ENCODE data around the gene MSI2.

Gene MSI2

DNA sequence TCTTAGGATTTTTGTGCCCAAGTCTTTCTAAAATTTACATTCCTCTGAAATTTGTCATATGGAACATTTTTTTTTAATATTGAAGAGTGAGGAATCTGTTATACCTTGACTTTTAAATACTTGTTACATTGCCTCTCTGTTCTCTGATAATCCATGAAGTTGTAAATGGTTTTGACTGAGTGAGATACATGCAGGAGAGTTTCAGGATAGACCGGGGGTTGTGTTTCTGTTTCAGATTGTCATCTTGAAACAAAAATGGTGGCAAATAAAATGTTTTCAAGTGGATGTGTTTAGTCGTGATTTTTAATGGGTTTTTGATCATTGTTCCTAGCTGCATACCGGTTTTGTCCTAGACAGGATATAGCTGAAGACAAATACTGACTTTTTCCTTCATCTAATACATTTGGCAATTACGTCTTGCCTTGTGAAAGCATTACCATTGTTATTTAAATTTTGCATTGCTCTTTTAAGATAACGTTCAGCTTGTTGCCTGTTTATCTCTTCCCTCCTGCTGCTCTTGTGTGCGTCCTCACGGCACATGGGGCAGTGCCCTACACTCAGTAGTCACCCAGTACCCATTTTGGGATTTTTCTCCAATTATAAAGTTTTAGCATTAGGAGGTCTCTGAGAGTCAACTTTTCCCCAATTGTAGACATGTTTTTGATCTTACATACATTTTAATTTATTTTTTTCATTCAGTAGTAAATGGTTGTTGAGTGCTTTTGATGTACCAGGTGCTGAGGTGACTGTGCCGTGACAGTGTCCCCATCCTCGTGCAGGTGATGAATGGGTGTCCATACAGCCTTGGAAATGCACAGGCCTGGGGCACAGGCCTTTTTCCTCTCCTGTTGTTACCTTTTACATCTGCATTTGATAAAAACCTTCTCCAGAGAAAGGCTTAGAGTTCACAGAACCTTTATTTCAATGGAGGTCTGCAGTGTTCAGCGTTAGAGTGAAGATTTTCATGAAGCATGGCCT is 169.9 kb downstream of the MSI2 start:
- H3K9me3 Mint-ChIP-seq: no peaks in the 10 kb centered on the region
- no peaks in the 10 kb centered on the region for H3K27me3 Mint-ChIP-seq
- peaks cover 13% of the 10 kb centered on the region for H3K4me1 Mint-ChIP-seq
- ATAC-seq (ENCODE audit: low read depth) (no peak), DNase-seq (ENCODE audit: low spot score in 2 of 2) (no peak)
- H3K36me3 Mint-ChIP-seq: peaks cover 3% of the 10 kb centered on the region
- no peak overlapping the region for H3K27ac Mint-ChIP-seq
- no peak overlapping the region for H3K4me3 Mint-ChIP-seq

DNA sequence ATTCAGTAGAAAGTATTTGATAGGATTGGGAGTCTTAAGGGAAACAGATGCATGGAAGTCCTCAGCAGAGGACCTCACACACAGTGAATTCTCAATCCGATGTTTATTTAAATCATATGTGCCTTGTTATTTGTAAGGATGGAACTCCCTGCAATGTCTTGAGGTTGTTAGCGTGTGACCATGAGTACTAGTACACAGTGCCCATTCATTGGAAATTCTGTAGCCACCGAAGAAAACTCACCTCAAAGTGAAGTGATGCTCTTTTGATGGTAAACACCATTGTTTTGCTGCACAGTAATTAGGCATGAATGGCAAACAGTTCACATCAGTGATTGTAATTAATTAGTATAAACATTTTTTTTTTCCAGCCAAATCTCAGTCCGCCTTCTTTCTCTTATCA is 173.6 kb downstream of the MSI2 start:
- peaks cover 17% of the 10 kb centered on the region for H3K4me1 Mint-ChIP-seq
- no peak overlapping the region for H3K27ac Mint-ChIP-seq

DNA sequence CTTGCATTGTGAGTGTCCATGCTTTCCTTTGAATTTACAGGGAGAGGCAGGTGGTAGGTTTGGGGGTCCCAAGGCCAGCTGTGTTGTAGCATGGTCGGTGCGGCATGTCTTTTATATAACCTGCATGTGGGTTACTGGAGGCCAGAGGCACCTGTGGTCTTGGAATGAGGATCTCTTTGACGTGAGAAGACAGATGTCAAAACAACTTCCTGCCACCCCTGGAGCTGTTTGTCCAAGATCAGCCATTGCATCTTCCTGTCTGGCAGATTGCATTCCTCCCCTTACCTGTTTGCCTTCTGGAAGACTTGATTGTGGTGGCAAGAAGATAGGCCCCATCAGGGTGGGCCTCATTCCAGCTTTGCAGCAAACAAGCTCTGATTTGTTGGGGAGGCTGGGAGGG is 175.1 kb downstream of the MSI2 start:
- Mint-ChIP-seq H3K9me3 (no peaks in the 10 kb centered on the region), H3K27me3 (no peaks in the 10 kb centered on the region), H3K36me3 (peaks cover 15% of the 10 kb centered on the region), H3K4me3 (no peak overlapping the region), H3K27ac (no peak overlapping the region), H3K4me1 (peaks cover 23% of the 10 kb centered on the region)
- DNase-seq (ENCODE audit: low spot score in 2 of 2) (no peak), ATAC-seq (ENCODE audit: low read depth) (no peak)

More for the DNA sequence above, 173.6 kb downstream of the MSI2 start:
- Mint-ChIP-seq H3K36me3 (peaks cover 9% of the 10 kb centered on the region), H3K27me3 (no peaks in the 10 kb centered on the region), H3K4me3 (no peak overlapping the region), H3K9me3 (no peaks in the 10 kb centered on the region)
- no peak for DNase-seq (ENCODE audit: low spot score in 2 of 2)
- no peak for ATAC-seq (ENCODE audit: low read depth)

DNA sequence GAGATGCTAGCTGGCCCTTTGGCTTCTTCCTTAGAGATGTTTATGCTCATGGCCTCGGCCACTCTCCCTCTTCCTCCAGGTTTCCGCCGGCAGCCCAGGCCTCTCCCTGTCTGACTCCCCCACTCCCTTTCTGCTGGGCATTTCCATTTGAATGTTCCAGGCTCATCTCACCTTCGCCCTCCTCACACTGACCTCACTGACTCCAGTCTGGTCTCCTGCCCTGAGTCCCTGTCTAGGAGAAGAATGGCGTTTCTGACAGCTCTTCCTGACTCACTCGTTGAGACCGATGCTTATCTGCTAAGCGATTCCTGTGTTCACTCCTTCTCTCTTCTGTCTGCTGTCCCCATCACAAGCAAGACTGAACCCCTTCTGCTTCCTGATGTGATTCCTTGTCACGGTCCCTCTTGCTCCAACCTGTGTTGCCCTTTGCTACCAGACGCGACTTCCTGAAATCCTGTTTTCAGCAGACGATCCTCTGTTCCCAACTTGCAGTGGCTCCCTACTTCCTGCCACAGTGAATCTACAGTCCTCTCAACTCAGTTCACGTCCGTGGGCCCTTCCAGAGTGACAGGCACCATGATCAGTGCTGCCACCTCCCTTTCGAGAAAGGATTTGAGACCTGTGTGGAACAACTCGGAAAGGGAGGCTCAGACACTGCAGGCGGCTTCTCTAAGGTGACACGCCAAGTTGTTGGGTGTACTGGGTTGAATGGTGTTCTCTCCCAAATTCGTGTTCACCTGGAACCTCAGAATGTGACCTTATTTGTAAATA is 176.4 kb downstream of the MSI2 start:
- H3K27ac Mint-ChIP-seq: no peak overlapping the region
- peaks cover 24% of the 10 kb centered on the region for H3K4me1 Mint-ChIP-seq
- H3K9me3 Mint-ChIP-seq: no peaks in the 10 kb centered on the region
- peaks cover 15% of the 10 kb centered on the region for H3K36me3 Mint-ChIP-seq
- no peaks in the 10 kb centered on the region for H3K27me3 Mint-ChIP-seq
- H3K4me3 Mint-ChIP-seq: no peak overlapping the region
- DNase-seq (ENCODE audit: low spot score in 2 of 2): no peak
- ATAC-seq (ENCODE audit: low read depth): no peak

DNA sequence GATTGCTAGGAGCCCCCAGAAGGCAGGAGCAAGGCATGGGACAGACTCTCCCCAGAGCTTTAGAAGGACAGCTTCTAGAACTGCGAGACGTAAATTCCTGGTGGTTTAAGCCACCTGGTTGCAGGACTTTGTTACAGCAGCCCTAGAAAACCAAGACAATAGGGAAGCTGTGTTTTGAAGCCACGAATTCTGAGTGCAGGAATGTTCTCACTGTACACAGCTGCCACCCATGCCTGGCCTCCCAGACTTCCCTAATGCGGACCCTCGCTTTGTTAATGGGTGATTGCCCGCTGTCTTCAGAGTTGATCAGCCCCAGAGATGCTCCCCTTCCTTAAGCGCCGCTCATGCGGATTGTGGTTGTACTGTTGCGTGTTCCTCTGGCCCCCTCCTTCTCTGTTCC is 177.1 kb downstream of the MSI2 start:
- H3K36me3 Mint-ChIP-seq: peaks cover 15% of the 10 kb centered on the region
- H3K27me3 Mint-ChIP-seq: no peaks in the 10 kb centered on the region
- DNase-seq (ENCODE audit: low spot score in 2 of 2) (no peak), ATAC-seq (ENCODE audit: low read depth) (no peak)
- H3K27ac Mint-ChIP-seq: no peak overlapping the region
- H3K4me3 Mint-ChIP-seq: no peak overlapping the region
- H3K4me1 Mint-ChIP-seq: peaks cover 24% of the 10 kb centered on the region
- H3K9me3 Mint-ChIP-seq: no peaks in the 10 kb centered on the region

DNA sequence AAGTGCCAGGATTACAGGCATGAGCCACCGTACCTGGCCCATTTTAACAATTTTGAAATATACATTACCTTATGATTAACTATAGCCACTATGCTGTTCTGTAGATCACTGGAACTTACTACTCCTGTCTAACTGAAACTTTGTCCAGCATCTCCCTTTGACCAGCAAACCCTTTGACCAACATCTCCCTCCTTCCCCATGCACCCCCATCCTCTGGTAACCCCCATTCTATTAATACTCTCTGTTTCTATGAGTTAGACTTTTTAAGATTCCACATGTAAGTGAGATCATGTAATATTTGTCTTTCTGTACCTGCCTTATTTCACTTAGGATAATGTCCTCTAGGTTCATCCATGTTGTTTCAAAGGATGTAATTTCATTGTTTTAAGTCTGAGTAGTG is 178.0 kb downstream of the MSI2 start:
- DNase-seq (ENCODE audit: low spot score in 2 of 2) (no peak), ATAC-seq (ENCODE audit: low read depth) (no peak)
- H3K27me3 Mint-ChIP-seq: no peaks in the 10 kb centered on the region
- H3K4me1 Mint-ChIP-seq: peaks cover 28% of the 10 kb centered on the region
- H3K36me3 Mint-ChIP-seq: peaks cover 15% of the 10 kb centered on the region
- no peak overlapping the region for H3K27ac Mint-ChIP-seq
- no peak overlapping the region for H3K4me3 Mint-ChIP-seq
- no peaks in the 10 kb centered on the region for H3K9me3 Mint-ChIP-seq

DNA sequence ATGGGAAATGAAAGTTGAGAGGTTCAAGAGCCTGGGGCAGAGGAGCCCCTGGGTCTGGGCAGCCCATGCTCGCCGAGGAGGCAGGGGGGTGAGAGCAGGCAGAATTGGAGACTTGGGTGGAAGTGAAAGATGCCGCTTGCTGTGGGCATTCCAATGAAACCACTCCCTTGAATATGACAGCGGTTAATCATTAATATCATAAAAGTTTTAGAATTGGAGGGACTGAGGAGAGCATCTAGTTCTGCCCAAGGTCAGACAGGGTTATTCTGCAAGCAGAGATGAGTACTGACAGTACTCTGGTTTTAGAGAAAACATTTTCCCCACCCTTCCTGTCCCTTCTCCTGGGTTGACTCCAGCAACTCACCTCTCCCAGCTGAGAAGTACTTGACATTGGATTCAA is 180.2 kb downstream of the MSI2 start:
- DNase-seq (ENCODE audit: low spot score in 2 of 2) (no peak), ATAC-seq (ENCODE audit: low read depth) (no peak)
- Mint-ChIP-seq H3K4me1 (peaks cover 40% of the 10 kb centered on the region), H3K9me3 (no peaks in the 10 kb centered on the region), H3K36me3 (peaks cover 15% of the 10 kb centered on the region), H3K4me3 (no peak overlapping the region), H3K27me3 (no peaks in the 10 kb centered on the region), H3K27ac (no peak overlapping the region)

DNA sequence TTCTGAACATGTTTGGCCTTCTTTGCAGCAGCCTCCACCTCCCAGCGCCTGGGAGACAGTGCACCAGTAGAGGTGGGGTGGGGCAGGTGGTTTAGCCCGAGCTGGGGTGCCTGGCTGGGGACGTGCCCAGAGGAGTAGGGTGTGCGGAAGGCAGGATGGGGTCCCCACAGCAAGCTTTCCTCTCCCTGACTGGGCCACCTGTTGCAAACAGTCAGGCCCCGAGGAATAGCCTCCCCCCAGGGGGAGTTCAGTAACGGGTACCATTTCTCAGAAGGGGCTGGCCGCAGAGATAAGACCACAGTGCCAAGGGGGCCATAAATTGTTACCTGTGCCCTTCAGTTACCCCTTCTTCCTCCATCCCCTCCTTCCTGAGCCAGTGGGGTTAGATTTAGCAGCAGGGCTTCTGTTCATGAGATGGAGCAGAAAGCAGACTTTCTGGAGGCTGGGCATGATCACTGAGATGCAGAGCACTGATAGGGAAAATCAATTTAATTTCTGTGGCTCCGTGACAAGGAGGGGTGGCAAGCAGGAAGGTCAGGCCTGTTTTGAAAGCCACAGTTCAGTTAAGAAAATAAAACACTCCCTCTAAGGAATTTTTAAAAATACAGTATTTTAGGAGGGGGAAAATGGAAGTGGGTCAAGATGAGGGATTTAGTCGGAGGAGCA is 181.9 kb downstream of the MSI2 start:
- H3K27ac Mint-ChIP-seq: no peak overlapping the region
- ATAC-seq (ENCODE audit: low read depth) (no peak), DNase-seq (ENCODE audit: low spot score in 2 of 2) (no peak)
- peaks cover 9% of the 10 kb centered on the region for H3K36me3 Mint-ChIP-seq
- H3K9me3 Mint-ChIP-seq: no peaks in the 10 kb centered on the region
- H3K4me1 Mint-ChIP-seq: peaks cover 42% of the 10 kb centered on the region
- no peaks in the 10 kb centered on the region for H3K27me3 Mint-ChIP-seq
- no peak overlapping the region for H3K4me3 Mint-ChIP-seq

DNA sequence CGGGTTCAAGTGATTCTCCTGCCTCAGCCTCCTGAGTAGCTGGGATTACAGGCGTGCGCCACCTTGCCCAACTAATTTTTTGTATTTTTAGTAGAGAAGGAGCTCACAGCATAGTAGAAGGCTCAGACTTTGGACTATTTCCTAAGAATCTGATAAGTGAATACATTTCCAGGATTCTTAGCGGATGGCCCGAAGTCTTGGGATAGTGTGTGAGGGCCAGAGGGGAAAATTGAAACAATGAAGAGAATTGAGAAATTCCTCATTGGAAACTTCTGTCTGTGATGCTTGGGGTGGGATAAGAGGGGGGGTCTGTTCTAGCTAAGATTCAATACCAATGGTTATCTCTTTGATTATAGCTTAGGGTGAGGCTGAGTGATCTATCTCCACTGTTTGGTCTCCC is 183.3 kb downstream of the MSI2 start:
- no peaks in the 10 kb centered on the region for H3K27me3 Mint-ChIP-seq
- peak overlapping the region; percentile 66 for H3K27ac Mint-ChIP-seq
- H3K9me3 Mint-ChIP-seq: no peaks in the 10 kb centered on the region
- H3K4me3 Mint-ChIP-seq: no peak overlapping the region
- no peak for ATAC-seq (ENCODE audit: low read depth)
- peaks cover 6% of the 10 kb centered on the region for H3K36me3 Mint-ChIP-seq
- H3K4me1 Mint-ChIP-seq: peaks cover 44% of the 10 kb centered on the region
- DNase-seq (ENCODE audit: low spot score in 2 of 2): no peak

DNA sequence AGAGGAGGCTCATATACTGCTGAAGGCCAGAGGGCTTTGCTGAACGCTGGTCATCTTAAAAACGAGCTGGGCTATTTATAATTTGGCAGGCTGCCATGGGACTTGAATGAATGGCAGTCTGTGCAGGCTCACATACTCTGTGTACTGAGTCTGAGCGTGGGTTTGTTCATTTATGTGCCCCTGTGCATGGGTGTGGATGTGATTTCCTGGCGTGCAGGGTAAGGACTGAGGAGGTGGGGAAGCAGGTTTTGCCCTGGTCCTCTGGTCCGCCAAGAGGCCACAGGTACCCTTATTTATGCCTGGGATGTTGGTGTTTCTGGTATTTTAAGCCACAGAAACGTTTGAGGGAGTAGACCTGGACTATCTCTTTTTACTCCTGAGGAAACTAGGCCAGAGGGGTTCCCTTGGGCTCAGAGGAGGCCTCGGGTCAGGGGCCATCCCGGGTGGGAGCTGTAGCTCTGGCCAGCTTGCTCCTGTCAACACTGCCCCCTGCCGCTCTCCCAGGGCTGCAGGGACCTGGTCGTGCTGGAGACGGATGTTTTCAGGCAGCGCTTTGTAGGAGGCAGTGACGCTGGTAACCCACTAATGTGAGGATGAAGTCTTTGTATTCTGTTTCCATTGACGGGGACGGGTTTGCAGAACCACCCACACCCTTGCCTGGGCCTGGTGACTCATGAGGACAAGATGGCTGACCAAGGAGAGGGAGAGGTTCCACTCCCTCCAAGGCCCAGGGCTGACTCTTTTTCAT is 184.4 kb downstream of the MSI2 start:
- peak overlapping the region; percentile 66 for H3K27ac Mint-ChIP-seq
- ATAC-seq (ENCODE audit: low read depth): peak; percentile 28
- no peaks in the 10 kb centered on the region for H3K9me3 Mint-ChIP-seq
- peaks cover 40% of the 10 kb centered on the region for H3K4me1 Mint-ChIP-seq
- peaks cover 4% of the 10 kb centered on the region for H3K36me3 Mint-ChIP-seq
- H3K27me3 Mint-ChIP-seq: no peaks in the 10 kb centered on the region
- no peak overlapping the region for H3K4me3 Mint-ChIP-seq
- no peak for DNase-seq (ENCODE audit: low spot score in 2 of 2)

DNA sequence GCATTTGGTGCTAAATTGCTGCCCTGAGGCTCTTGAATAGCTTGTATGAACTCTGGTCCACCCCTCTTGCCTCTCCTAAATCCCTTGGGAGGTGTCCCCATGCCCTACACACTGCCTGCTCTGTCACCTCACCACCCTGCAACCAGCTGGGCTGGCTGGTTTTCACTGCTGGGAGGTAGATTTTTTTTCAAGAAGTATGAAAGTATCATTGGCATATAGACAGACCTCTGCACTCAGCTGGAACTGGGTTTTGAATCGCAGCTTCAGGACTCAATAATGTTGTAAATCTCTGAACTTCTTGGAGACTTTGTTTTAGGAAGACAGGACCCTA is 184.9 kb downstream of the MSI2 start:
- Mint-ChIP-seq H3K36me3 (peaks cover 3% of the 10 kb centered on the region), H3K9me3 (no peaks in the 10 kb centered on the region), H3K4me3 (no peak overlapping the region), H3K27me3 (no peaks in the 10 kb centered on the region), H3K27ac (no peak overlapping the region), H3K4me1 (peaks cover 40% of the 10 kb centered on the region)
- DNase-seq (ENCODE audit: low spot score in 2 of 2) (no peak), ATAC-seq (ENCODE audit: low read depth) (no peak)

DNA sequence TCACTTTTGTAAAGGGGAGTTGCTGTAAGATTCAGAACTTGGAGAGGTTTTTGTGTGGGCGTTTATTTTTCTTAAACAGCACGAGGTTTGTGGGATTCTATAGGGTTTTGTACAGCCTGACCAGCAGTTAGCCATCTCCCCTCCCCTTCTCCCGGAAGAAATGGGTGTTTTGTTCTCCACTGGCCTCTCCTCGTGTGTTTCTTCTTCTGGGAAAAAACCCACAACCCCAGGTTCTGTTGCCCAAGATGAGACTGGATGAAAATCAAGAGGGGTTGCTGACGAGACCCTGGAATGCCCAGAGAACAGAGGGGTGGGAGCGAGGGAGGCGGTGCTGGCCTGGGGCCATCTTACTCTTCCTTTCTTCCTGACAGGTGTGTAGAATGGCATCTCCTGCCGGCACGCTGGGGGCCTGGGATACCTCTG is 186.1 kb downstream of the MSI2 start:
- no peak overlapping the region for H3K4me3 Mint-ChIP-seq
- DNase-seq (ENCODE audit: low spot score in 2 of 2): no peak

DNA sequence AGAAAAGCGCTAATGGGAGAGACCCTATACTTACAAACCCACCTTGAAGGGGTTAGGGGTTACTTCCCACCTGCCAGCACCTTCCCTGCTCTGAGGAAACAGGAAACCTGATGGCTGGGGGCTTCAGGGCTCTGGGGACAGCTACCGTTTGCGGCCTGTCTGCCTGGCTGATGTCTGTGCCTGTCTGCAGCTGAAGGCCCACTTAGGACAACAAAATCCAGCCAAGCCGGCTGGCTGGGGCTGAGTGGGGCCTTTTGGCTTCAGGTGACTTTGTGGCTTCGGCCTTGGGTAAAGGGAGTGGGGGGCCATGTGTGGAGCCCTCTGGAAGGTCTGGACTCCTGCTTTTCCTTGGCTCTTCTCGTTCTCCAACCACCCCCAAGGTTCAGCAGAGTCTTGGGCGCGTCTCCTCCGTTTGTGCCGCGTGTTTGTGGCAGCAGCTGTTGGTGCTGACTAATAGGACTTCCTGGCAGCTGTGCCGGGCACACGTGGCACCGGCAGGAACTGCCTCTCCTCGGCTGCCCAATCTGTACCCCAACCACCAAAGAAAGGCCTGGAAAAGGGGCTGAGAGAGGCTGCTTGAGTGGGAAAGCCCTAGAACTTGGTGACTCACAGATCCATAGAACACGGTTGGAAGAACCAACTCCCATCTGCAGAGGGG is 186.7 kb downstream of the MSI2 start:
- Mint-ChIP-seq H3K27me3 (no peaks in the 10 kb centered on the region), H3K36me3 (peaks cover 2% of the 10 kb centered on the region), H3K9me3 (no peaks in the 10 kb centered on the region), H3K4me1 (peaks cover 50% of the 10 kb centered on the region), H3K27ac (peak overlapping the region; percentile 73), H3K4me3 (peak overlapping the region; percentile 39)
- DNase-seq (ENCODE audit: low spot score in 2 of 2) (peak; percentile 19 to 29), ATAC-seq (ENCODE audit: low read depth) (peak; percentile 84)

More for the DNA sequence above, 186.1 kb downstream of the MSI2 start:
- peaks cover 2% of the 10 kb centered on the region for H3K36me3 Mint-ChIP-seq
- no peaks in the 10 kb centered on the region for H3K9me3 Mint-ChIP-seq
- ATAC-seq (ENCODE audit: low read depth): no peak
- H3K27ac Mint-ChIP-seq: peak overlapping the region; percentile 73
- H3K27me3 Mint-ChIP-seq: no peaks in the 10 kb centered on the region
- H3K4me1 Mint-ChIP-seq: peaks cover 44% of the 10 kb centered on the region

All from memory B cell (primary cell).